SK-N-SH (cell line): ENCODE measurements around the gene DOP1B. TPM values are rescaled to one million over a fixed set of nuclear protein-coding genes. Genes with fewer than 3 reads are reported as not detected.
"Not testable (repeated sequence)": the region's sequence is repeated elsewhere in the genome, so short reads cannot be mapped to it uniquely, and the experiment has no call there.

Experiments
- CTCF ChIA-PET: fragments of 300-600, 350-600 bp; formaldehyde crosslinking; extraction: SDS; loops from one replicate; lab custom pipeline; 2021; lab: Yijun Ruan, JAX
- POLR2A ChIA-PET: fragments of 350-600 bp; sonication (Branson Sonifier 250); formaldehyde crosslinking; extraction: SDS; loops from one replicate; lab custom pipeline; 2020; ENCODE audit warnings: antibody characterized with exemption, inconsistent platforms; lab: Yijun Ruan, JAX
- DNase-seq: peaks from one replicate; pipeline ENCODE4 v3.0.0; 2012
- H2AFZ ChIP-seq: fragments of 200-600 bp; sonication (generic); 2 replicates; pipeline ENCODE4 v1.8.1; 2016; ENCODE audit warnings: antibody characterized with exemption, mild to moderate bottlenecking, low read depth
- H3F3A ChIP-seq: fragments of 200-600 bp; sonication (generic); replicated peaks from 2 replicates; pipeline ENCODE3; 2016; ENCODE audit warnings: antibody characterized with exemption, mild to moderate bottlenecking; ENCODE audit not compliant: insufficient read depth
- H3K27ac ChIP-seq, 2 experiments: fragments of 200-500 bp in 1 of 2; fragments of 200-600 bp in 1 of 2; sonication (Bioruptor generic) in 1 of 2; sonication (generic), shearing (Covaris generic) in 1 of 2; 2 replicates each; pipeline versions ENCODE4 v1.5.1 to v1.6.1; 2014 to 2016; ENCODE audit warnings: low read depth in 2 of 2, inconsistent platforms in 1 of 2, low read length in 1 of 2, mild to moderate bottlenecking in 1 of 2, mixed read lengths in 1 of 2
- H3K27me3 ChIP-seq: fragments of 200-600 bp; sonication (generic), shearing (Covaris generic); 2 replicates; pipeline ENCODE4 v1.6.1; 2016; ENCODE audit warnings: mixed run types; ENCODE audit not compliant: insufficient read depth
- H3K36me3 ChIP-seq, 2 experiments: fragments of 200-500 bp in 1 of 2; fragments of 200-600 bp in 1 of 2; sonication (Bioruptor generic) in 1 of 2; sonication (generic) in 1 of 2; replicated peaks in 1 of 2; 2 replicates each; pipeline versions ENCODE3 to v1.5.1; 2014 to 2016; ENCODE audit warnings: low read length in 1 of 2, mild to moderate bottlenecking in 1 of 2; ENCODE audit not compliant: insufficient read depth in 2 of 2, control insufficient read depth in 1 of 2
- H3K4me1 ChIP-seq, 2 experiments: fragments of 200-500 bp in 1 of 2; fragments of 200-600 bp in 1 of 2; sonication (Bioruptor generic) in 1 of 2; sonication (generic), shearing (Covaris generic) in 1 of 2; 2 replicates each; pipeline versions ENCODE4 v1.5.1 to v1.6.1; 2014 to 2016; ENCODE audit warnings: low read depth in 1 of 2, low read length in 1 of 2, mixed run types in 1 of 2; ENCODE audit not compliant: insufficient read depth in 2 of 2, control insufficient read depth in 1 of 2
- H3K4me2 ChIP-seq: fragments of 200-600 bp; sonication (generic), shearing (Covaris generic); 2 replicates; pipeline ENCODE4 v1.6.1; 2017; ENCODE audit warnings: mixed run types
- H3K4me3 ChIP-seq, 2 experiments: fragments of 200-500 bp in 1 of 2; fragments of 200-600 bp in 1 of 2; sonication (Bioruptor generic) in 1 of 2; sonication (generic), shearing (Covaris generic) in 1 of 2; 2 replicates each; pipeline versions ENCODE4 v1.5.1 to v1.8.1; 2014 to 2016; ENCODE audit warnings: low read depth in 2 of 2, inconsistent platforms in 1 of 2, low read length in 1 of 2, mild to moderate bottlenecking in 1 of 2, mixed read lengths in 1 of 2, moderate library complexity in 1 of 2
- H3K79me2 ChIP-seq: fragments of 200-600 bp; sonication (generic); 2 replicates; pipeline ENCODE4 v1.8.1; 2017; ENCODE audit warnings: mild to moderate bottlenecking; ENCODE audit not compliant: insufficient read depth
- H3K9ac ChIP-seq: fragments of 200-600 bp; sonication (generic); 2 replicates; pipeline ENCODE4 v1.6.1; 2017; ENCODE audit warnings: mixed run types
- H3K9me2 ChIP-seq: fragments of 200-600 bp; sonication (generic); 2 replicates; pipeline ENCODE4 v1.6.1; 2017; ENCODE audit warnings: mixed run types
- H3K9me3 ChIP-seq: fragments of 200-600 bp; sonication (generic); 2 replicates; pipeline ENCODE4 v1.6.1; 2017; ENCODE audit warnings: mixed run types, mild to moderate bottlenecking, moderate library complexity
- H4K20me1 ChIP-seq: fragments of 200-600 bp; sonication (generic); 2 replicates; pipeline ENCODE4 v1.6.1; 2017; ENCODE audit warnings: mild to moderate bottlenecking, mixed run types; ENCODE audit not compliant: insufficient read depth
- CHD2 ChIP-seq: fragments of 150-350 bp; IDR thresholded peaks from 2 replicates; pipeline ENCODE4 v1.6.1; 2018; ENCODE audit warnings: low read length; ENCODE audit not compliant: partially characterized antibody
- ELF1 ChIP-seq: IDR thresholded peaks from 2 replicates; pipeline ENCODE4 v1.4.0; 2012
- EP300 ChIP-seq, 2 experiments: IDR thresholded peaks; 2 replicates each; pipeline versions ENCODE4 v1.4.0 to v1.6.1; 2012; ENCODE audit warnings: borderline replicate concordance in 1 of 2, low read depth in 1 of 2, low read length in 1 of 2
- GATA2 ChIP-seq: sonication (generic); formaldehyde crosslinking; IDR thresholded peaks from 2 replicates; pipeline ENCODE4 v1.5.0; 2020; ENCODE audit warnings: mild to moderate bottlenecking, missing genetic modification reagents
- NRF1 ChIP-seq: IDR thresholded peaks from 2 replicates; pipeline ENCODE4 v1.6.1; 2012; ENCODE audit warnings: low read depth, mild to moderate bottlenecking, low read length
- RXRA ChIP-seq: IDR thresholded peaks from 2 replicates; pipeline ENCODE4 v1.4.0; 2012; ENCODE audit warnings: low read depth, mild to moderate bottlenecking, borderline replicate concordance
- TCF12 ChIP-seq: IDR thresholded peaks from 2 replicates; pipeline ENCODE4 v1.4.0; 2012
- TEAD4 ChIP-seq: IDR thresholded peaks from 2 replicates; pipeline ENCODE4 v1.4.0; 2012; ENCODE audit warnings: mild to moderate bottlenecking, borderline replicate concordance; ENCODE audit not compliant: insufficient read depth
- YY1 ChIP-seq: IDR thresholded peaks from 2 replicates; pipeline ENCODE4 v1.4.0; 2012; ENCODE audit warnings: low read depth, mild to moderate bottlenecking
- WGBS: methylation state at CpG from one replicate; pipeline ENCODE4 v1.1.6; 2017; ENCODE audit warnings: low lambda C conversion rate; 5-methylcytosine and 5-hydroxymethylcytosine counted together
- polyA plus RNA-seq, 3 experiments: library from polyadenylated mRNA; depleted of rRNA; stranded (reverse); fragments of >200 nt; gene quantifications; 2 replicates each; pipeline ENCODE4 v1.2.3, GENCODE V29; 2012
- TF ChIP-seq, protein P1 (sequence below): IDR thresholded peaks from 2 replicates; pipeline ENCODE4 v1.6.1; 2012; ENCODE audit warnings: mild to moderate bottlenecking, low read depth, low read length, moderate library complexity

DOP1B gene
- polyA plus RNA-seq, 1 of the 3 experiments (the other 2 are of a cell fraction): 4.9 TPM

DNA sequence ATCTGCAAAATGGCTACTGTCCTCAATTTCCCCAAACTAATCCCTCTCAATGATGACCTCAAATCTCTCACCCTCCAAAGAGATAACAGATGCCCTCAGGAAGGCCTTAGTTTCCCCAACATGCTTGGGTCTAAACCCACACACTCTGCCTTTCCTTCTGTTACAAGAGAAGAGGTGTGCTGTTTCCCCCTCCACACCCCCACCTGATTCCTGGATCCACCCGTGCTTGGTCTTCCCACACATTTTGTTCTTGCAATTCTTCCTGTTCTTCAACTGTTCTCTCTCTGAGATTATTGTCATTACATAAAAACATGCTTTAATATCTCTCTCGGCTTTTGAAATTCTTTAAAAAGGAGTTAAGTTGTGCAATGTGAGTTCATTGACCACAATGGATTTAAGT, 27.4 kb upstream of the DOP1B start:
- Histone ChIP-seq H3K4me1 (no peaks in the 10 kb centered on the region), H3K27ac (no peak overlapping the region), H3K9ac (no peak overlapping the region), H3K4me3 (no peak overlapping the region), H3K79me2 (peaks cover 5% of the 10 kb centered on the region; the same call in 1 of the 2 replicates), H3K27me3 (no peaks in the 10 kb centered on the region), H3F3A (peaks cover 4% of the 10 kb centered on the region), H3K9me2 (no peaks in the 10 kb centered on the region), H2AFZ (no peak overlapping the region), H3K9me3 (no peaks in the 10 kb centered on the region), H3K36me3 (no peaks in the 10 kb centered on the region), H4K20me1 (no peaks in the 10 kb centered on the region), H3K4me2 (no peak overlapping the region)
- no peak for DNase-seq
- TF ChIP-seq GATA2 (no peak), ELF1 (no peak), TCF12 (no peak), CHD2 (no peak), NRF1 (no peak), EP300 (IDR thresholded peaks at IDR 0.05; ENCODE audit: borderline replicate concordance in 1 of 2, low read depth in 1 of 2, low read length in 1 of 2) (no peak), RXRA (no peak), TEAD4 (no peak), YY1 (no peak)
- TF ChIP-seq, protein P1, sequence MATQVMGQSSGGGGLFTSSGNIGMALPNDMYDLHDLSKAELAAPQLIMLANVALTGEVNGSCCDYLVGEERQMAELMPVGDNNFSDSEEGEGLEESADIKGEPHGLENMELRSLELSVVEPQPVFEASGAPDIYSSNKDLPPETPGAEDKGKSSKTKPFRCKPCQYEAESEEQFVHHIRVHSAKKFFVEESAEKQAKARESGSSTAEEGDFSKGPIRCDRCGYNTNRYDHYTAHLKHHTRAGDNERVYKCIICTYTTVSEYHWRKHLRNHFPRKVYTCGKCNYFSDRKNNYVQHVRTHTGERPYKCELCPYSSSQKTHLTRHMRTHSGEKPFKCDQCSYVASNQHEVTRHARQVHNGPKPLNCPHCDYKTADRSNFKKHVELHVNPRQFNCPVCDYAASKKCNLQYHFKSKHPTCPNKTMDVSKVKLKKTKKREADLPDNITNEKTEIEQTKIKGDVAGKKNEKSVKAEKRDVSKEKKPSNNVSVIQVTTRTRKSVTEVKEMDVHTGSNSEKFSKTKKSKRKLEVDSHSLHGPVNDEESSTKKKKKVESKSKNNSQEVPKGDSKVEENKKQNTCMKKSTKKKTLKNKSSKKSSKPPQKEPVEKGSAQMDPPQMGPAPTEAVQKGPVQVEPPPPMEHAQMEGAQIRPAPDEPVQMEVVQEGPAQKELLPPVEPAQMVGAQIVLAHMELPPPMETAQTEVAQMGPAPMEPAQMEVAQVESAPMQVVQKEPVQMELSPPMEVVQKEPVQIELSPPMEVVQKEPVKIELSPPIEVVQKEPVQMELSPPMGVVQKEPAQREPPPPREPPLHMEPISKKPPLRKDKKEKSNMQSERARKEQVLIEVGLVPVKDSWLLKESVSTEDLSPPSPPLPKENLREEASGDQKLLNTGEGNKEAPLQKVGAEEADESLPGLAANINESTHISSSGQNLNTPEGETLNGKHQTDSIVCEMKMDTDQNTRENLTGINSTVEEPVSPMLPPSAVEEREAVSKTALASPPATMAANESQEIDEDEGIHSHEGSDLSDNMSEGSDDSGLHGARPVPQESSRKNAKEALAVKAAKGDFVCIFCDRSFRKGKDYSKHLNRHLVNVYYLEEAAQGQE: no peak
- WGBS: 96% methylated on average over 2 of the region's 2 CpGs
- ChIA-PET POLR2A (no interaction called here), CTCF (no interaction called here)

DNA sequence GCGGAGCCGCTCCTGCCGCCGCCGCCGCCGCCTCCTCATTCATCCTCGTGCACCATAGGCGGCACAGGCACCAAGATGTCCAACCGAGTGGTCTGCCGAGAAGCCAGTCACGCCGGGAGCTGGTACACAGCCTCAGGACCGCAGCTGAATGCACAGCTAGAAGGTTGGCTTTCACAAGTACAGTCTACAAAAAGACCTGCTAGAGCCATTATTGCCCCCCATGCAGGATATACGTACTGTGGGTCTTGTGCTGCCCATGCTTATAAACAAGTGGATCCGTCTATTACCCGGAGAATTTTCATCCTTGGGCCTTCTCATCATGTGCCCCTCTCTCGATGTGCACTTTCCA, 26.2 kb upstream of the DOP1B start:
- CTCF ChIA-PET: not testable (repeated sequence)
- 54% methylated on average over 9 of the region's 18 CpGs for WGBS

DNA sequence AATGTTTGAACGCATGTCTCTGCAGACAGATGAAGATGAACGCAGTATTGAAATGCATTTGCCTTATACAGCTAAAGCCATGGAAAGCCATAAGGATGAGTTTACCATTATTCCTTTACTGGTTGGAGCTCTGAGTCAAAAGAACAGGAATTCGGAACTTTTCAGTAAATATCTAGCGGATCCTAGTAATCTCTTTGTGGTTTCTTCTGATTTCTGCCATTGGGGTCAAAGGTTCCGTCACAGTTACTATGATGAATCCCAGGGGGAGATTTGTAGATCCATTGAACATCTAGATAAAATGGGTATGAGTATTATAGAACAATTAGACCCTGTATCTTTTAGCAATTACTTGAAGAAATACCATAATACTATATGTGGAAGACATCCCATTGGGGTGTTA, 25.8 kb upstream of the DOP1B start:
- not testable (repeated sequence) for H3K4me2 ChIP-seq
- WGBS: 92% methylated on average over 5 of the region's 5 CpGs

More for the DNA sequence above, 26.2 kb upstream of the DOP1B start:
- POLR2A ChIA-PET, H2AFZ ChIP-seq, H3K36me3 ChIP-seq, H3K79me2 ChIP-seq, DNase-seq, H3F3A ChIP-seq, H3K27me3 ChIP-seq, H4K20me1 ChIP-seq, H3K9me3 ChIP-seq, H3K4me2 ChIP-seq, H3K9me2 ChIP-seq, H3K9ac ChIP-seq, H3K27ac ChIP-seq, H3K4me1 ChIP-seq: not testable (repeated sequence)
- H3K4me3 ChIP-seq: peak overlapping the region in 1 of 2 experiments; percentile 32; a peak in 1 of 4 replicates

More for the DNA sequence above, 25.8 kb upstream of the DOP1B start:
- H3K9ac ChIP-seq, H3K9me3 ChIP-seq, H3F3A ChIP-seq, H4K20me1 ChIP-seq, H2AFZ ChIP-seq, H3K4me3 ChIP-seq, DNase-seq, POLR2A ChIA-PET, H3K79me2 ChIP-seq, CTCF ChIA-PET, H3K9me2 ChIP-seq, H3K36me3 ChIP-seq, H3K4me1 ChIP-seq, H3K27me3 ChIP-seq, H3K27ac ChIP-seq: not testable (repeated sequence)
